NCI-H128 (cell line): ENCODE measurements around the gene TM7SF2.
"Not testable (repeated sequence)": the region's sequence is repeated elsewhere in the genome, so short reads cannot be mapped to it uniquely, and the experiment has no call there.

Experiments used
- DNase-seq: peaks from one replicate; lab custom pipeline; 2025; ENCODE audit not compliant: unreplicated experiment; lab: John Stamatoyannopoulos, UW

TM7SF2 gene

DNA sequence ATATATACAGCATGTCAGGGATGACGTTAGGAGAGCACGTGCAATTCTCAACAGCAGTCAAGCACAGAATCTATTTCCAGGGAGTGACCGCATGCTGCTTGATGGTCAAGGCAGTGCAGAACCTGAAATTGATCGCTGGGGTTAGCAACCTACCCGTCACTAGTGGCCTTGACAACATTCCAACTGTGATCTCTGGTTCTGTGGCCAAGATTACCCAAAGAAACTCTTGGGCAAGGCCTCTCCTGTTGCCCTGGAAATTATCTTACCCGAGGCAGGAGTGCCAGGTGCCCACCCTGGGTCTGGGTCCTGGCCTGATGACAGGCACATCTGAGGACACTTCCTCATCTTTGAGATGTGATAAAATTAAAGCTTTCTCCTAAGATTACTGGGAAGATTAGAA is 2.2 kb downstream of the TM7SF2 start:
- no peak for DNase-seq

DNA sequence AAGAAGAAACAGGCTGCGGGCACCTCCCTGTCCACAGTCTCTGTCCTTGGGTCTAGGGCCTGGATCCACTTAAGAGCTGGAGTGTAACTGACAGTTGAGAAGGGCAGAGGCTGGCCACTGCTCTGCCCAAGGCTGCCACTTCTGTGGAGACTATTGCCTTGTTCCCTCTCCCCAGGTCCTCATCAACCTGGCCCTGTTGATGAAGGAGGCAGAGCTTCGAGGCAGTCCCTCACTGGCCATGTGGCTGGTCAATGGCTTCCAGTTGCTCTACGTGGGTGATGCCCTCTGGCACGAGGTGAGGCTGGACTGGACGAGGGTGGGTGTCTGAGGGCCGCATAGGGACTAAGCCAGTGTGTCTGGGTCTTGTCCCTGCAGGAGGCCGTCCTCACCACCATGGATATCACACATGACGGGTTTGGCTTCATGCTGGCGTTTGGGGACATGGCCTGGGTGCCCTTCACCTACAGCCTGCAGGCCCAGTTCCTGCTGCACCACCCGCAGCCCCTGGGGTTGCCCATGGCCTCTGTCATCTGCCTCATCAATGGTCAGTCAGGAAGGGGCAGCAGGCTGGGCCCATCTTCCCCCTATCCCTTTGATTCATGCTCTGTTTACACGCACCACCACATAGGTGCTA is 3.0 kb downstream of the TM7SF2 start:
- no peak for DNase-seq

DNA sequence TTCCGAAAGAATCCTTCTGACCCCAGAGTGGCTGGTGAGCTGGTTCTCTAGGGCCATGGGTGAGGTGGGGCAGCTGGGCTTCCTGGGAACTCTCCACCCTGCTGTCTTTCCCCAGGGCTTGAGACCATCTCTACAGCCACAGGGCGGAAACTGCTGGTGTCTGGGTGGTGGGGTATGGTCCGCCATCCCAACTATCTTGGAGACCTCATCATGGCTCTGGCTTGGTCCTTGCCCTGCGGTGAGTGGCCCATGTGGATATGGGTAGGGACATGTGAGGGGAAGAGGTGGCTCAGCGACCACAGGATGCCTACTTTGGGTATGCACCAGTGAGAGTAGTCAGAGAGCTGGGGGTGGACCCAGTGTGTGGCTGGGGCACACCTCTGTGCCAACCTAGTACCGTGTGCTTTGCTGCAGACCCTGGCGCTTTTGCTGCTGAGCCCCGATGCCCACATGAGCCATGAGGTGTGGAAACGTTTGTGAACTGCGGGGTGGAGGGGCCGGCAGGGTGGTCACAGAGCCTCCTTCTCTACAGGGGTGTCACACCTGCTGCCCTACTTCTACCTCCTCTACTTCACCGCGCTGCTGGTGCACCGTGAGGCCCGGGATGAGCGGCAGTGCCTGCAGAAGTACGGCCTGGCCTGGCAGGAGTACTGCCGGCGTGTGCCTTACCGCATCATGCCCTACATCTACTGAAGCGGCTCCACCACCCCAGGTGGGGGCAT is 3.9 kb downstream of the TM7SF2 start:
- no peak for DNase-seq

- DNase-seq = no peak
Measured at GRCh38 chr11:65116370-65117205, 4.9 kb downstream of the TM7SF2 start.

GRCh38 chr11:65117206-65118096 is 5.8 kb downstream of the TM7SF2 start, which contains the start of gene ZNHIT2:
Gene ZNHIT2 (minus strand): TSS chr11:65117701. CDS start chr11:65117653, 48 bp downstream.
- DNase-seq = peak; percentile 99

- no peak for DNase-seq
Measured at GRCh38 chr11:65118097-65118837, 6.6 kb downstream of the TM7SF2 start.

DNA sequence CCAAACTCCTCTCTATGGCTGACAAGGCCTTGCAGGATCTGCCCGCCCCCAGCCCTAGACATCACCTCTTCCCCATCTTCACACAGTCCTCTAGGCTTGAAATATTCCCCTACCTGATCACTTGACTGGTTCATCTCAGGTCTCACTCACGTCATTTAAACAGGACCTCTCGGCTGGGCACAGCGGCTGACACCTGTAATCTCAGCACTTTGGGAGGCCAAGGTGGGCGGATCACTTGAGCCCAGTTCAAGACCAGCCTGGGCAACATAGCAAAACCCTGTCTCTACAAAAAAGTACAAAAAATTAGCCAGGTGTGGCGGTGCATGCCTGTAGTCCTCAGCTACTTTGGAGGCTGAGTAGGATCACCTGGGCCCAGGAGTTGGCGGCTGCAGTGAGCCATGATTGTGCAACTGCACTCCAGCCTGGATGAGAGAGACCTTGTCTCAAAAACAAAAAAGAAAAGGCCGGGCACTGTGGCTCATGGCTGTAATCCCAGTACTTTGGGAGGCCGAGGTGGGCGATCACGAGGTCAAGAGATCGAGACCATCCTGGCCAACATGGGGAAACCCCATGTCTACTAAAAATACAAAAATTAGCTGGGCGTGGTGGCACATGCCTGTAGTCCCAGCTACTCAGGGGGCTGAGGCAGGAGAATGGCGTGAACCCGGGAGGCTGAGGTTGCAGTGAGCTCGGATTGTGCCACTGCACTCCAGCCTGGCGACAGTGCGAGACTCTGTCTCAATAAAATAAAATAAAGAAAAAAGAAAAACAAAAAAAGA is 7.4 kb downstream of the TM7SF2 start:
- not testable (repeated sequence) for DNase-seq

- DNase-seq = no peak
Measured at GRCh38 chr11:65119670-65119995, 8.0 kb downstream of the TM7SF2 start.

- no peak for DNase-seq
Measured at GRCh38 chr11:65120831-65121230, 9.2 kb downstream of the TM7SF2 start.

- no peak for DNase-seq
Measured at GRCh38 chr11:65121447-65121864, 9.8 kb downstream of the TM7SF2 start.

GRCh38 chr11:65121865-65122696 is 10.4 kb downstream of the TM7SF2 start, which contains the start of the genes FAU and MRPL49:
Gene FAU (minus strand): TSS chr11:65122134. CDS start chr11:65121813, 321 bp downstream.
Gene MRPL49 (plus strand): TSS chr11:65122321. CDS start chr11:65122347, 26 bp downstream.
- DNase-seq = peak; percentile 92

- no peak for DNase-seq
Measured at GRCh38 chr11:65124480-65125196, 13.0 kb downstream of the TM7SF2 start.

GRCh38 chr11:65125197-65126056 is 13.8 kb downstream of the TM7SF2 start:
- DNase-seq = no peak

GRCh38 chr11:65126624-65127274 is 15.1 kb downstream of the TM7SF2 start:
- no peak for DNase-seq

GRCh38 chr11:65127473-65128181 is 16.0 kb downstream of the TM7SF2 start:
- DNase-seq = no peak
